K562 treated with DMSO at 1 percent for 24 hours (cell line): ENCODE data around the gene DIPK1A. TPM values are rescaled to one million over a fixed set of nuclear protein-coding genes. Genes with fewer than 3 reads are reported as not detected.

Source experiments
- total RNA-seq: library from RNA; unstranded; fragments of 300-600 nt; gene quantifications from 2 replicates; pipeline ENCODE4 v1.2.3, GENCODE V29; 2022; ENCODE audit warnings: low read depth; ENCODE audit not compliant: insufficient read depth

Gene DIPK1A
- 3.6 and 5.2 TPM in 2 replicates for total RNA-seq

DNA sequence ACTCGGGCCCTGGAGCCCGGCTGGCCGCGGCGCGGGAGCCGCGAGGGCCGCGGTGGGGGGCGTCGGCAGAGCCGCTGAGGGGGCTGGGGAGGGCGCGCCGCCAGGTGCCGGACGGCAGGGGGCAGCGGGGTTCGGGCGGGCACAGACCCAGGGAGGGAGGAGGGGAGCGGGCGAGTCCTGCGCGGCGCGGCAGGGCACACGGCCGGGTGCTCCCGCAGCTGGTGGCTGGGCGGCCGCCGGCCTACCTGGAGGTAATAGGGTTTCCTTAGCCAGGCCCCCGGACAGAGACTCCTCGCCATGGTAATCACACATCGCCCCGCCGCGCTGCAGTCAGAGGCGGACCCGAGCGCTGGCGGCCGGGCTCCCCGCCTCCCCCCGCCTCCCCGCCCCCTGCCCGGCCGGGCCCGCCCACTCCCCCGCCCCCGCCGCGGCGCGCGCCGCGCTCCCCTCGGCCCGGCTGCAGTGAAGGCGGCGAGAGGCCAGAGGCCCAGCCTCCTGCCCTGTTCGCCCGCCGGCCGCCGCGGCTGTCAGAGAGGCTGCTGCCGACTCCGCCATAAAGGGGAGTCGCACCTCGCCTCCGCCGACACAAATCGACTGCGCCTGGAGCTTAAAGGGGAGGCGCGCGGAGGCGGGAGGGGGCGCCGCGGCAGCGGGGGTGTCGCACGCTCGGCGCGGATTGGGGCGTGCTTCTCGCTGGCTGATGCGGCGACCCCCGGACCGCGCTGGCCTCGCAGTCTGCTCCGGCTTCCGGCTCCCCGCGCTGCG is at the start of gene DIPK1A:
TSS of gene DIPK1A (minus strand) at position 332 of the 765 bp plus-strand sequence. CDS start at position 299, 33 bp downstream.

DNA sequence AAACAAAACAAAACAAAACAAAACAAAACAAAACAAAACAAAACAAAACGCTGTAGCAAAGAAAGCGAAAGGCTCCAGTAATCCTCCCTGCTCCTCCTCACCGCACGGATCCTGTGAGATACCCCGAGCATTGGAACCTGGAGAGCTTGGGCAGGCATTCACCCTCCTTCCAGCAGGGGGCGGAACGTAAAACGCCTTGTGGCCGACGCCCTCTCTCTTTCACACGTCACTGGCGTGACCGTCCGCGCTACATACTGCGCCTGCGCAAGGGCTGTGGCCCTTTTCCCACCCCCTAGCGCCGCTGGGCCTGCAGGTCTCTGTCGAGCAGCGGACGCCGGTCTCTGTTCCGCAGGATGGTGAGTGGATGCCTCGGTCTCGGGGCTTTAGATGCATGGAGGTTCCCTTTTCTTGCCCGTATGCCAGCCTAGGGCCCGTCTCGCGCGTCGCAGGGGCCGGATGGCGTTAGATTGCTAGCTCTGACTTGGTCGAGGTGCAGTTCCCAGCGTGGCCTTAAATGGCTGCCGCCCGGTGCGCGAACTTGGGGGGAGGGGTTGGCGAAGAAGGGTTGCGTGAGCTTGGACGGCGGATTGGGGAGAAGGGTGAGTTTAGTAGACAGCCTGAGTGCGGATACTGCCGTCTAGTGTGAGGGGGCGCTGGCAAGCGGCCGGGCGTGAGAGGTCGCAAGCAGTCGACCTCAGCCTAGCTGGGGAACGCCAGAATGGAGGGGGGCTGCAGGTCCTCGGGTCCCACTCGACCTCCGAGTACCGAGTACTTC is 129.3 kb downstream of the DIPK1A start, which contains the start of gene RPL5:
TSS of gene RPL5 (plus strand) at position 279 of the 775 bp plus-strand sequence. CDS start at position 354, 75 bp downstream.

Other genes with a start within 250 kb of the DIPK1A start
- 1.8 and 7.6 TPM in 2 replicates for gene EVI5, start 176.4 kb downstream of the DIPK1A start, total RNA-seq
- gene RPL5, start 129.4 kb downstream of the DIPK1A start, total RNA-seq, result 2,150 and 2,326 TPM in 2 replicates
- 20.9 and 22.0 TPM in 2 replicates for gene MTF2, start 117.8 kb upstream of the DIPK1A start, total RNA-seq
- 24.8 and 28.7 TPM in 2 replicates for gene TMED5, start 219.0 kb upstream of the DIPK1A start, total RNA-seq
- gene CCDC18, start 219.3 kb upstream of the DIPK1A start, total RNA-seq, result 17.2 and 25.6 TPM in 2 replicates